IPS DF 6.9 (cell line): Measurements from ENCODE around the gene HOXD13.
A peak's percentile ranks its signal among the peaks of the same experiment; 100 is the strongest.

Experiments used
- DNase-seq: peaks from one replicate; pipeline ENCODE4 v3.0.0-alpha.2; 2013; ENCODE audit warnings: low read depth, low spot score
- H3K27ac ChIP-seq: one replicate; pipeline ENCODE4 v1.5.1; 2013; ENCODE audit warnings: low read length, control low read depth
- H3K27me3 ChIP-seq: 2 replicates; pipeline ENCODE4 v1.6.1; 2013; ENCODE audit warnings: mild to moderate bottlenecking, low read length; ENCODE audit not compliant: control insufficient read depth, insufficient read depth
- H3K36me3 ChIP-seq: 2 replicates; pipeline ENCODE4 v1.6.1; 2013; ENCODE audit warnings: low read length; ENCODE audit not compliant: control insufficient read depth, insufficient read depth
- H3K4me1 ChIP-seq: 2 replicates; pipeline ENCODE4 v1.6.1; 2013; ENCODE audit warnings: low read length; ENCODE audit not compliant: control insufficient read depth, insufficient read depth
- H3K4me3 ChIP-seq: 2 replicates; pipeline ENCODE4 v1.5.1; 2013; ENCODE audit warnings: mild to moderate bottlenecking, low read length
- H3K9me3 ChIP-seq: 2 replicates; pipeline ENCODE4 v1.6.1; 2013; ENCODE audit warnings: low read length, inconsistent platforms; ENCODE audit not compliant: control insufficient read depth, insufficient read depth
- WGBS: extraction: QIAGEN DNeasy Blood & Tissue Kit; methylation state at CpG from one replicate; pipeline ENCODE4 v1.1.7; 2013; ENCODE audit warnings: mixed read lengths, missing lambda C conversion rate; ENCODE audit not compliant: insufficient read length, insufficient coverage; 5-methylcytosine and 5-hydroxymethylcytosine counted together

Gene HOXD13

DNA sequence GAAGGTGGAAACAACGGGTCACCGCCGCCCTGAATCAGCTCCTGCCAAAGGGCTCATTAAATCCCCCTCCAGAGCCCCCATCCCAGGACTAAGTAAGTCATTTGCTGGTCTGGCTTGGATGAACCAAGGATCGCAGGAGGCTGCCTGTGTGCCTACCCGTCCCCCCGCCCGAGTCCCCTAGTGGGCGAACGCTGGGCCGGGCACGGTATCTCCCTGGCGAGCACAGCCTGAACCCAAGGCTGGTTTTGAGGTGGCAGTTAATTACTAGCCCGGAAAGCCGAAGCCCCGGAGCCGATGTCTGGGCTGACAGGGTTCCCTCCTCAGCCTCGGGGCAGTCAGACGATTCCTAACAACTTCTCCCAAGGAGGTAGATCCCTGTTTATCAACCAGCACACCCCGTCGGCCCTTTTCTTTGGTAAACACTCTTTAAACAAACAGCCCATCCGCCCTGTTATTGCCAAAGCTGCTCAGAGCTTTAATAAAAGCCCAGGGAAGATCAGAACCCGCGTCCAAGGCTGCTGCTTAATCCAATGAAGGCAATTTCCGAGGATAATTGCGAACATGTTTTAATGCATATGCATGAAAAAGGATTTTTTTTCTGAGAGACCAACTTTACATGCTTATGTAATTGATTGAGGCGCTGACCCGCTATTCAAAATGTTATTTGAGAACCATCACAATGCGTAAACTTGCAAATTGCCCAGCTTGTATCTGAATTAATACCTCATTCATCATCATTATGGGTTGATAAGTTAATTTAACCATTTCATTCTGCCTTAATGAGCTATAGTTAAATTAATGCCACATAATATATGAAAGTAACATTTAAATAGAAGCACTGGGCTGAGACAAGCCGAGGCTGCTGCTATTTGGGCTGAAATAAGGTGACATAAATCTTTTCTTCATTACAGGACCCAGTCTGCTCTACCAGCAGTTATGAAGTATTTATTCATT lies 19.3 kb upstream of the HOXD13 start:
- Histone ChIP-seq H3K4me1 (no peaks in the 10 kb centered on the region), H3K27me3 (peaks cover 89% of the 10 kb centered on the region), H3K36me3 (no peaks in the 10 kb centered on the region), H3K4me3 (no peak overlapping the region), H3K27ac (no peak overlapping the region), H3K9me3 (no peaks in the 10 kb centered on the region)
- WGBS = no CpG with 5 or more reads among the region's 29 CpGs
- DNase-seq = no peak

DNA sequence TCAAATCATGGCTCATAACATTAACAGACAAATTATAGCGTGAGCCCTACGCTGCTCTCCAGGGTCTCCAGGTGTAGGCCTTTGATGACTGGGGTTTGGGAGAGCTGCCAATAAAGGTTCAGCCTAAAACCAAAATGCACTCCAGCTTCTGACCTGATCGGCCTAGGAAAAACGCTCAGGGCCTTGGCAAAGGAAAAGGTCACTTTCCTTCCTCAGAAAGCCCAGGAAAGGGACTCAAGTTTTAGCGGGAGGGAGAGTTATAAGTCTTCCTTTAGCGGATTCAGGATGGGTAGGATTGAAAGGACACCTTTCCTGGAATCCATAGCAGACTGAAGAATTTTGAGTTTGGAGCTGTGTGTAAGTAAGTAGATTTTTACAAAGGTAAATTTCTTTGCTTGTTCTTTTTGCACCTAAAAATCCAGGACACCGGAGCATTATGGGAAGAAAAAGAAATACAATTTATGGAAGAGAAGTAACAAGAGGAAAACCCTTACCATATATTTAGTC lies 17.5 kb upstream of the HOXD13 start:
- H3K36me3 ChIP-seq = no peaks in the 10 kb centered on the region
- no peak for DNase-seq
- H3K27ac ChIP-seq = no peak overlapping the region
- H3K4me3 ChIP-seq = no peak overlapping the region
- no CpG with 5 or more reads among the region's 7 CpGs for WGBS
- H3K9me3 ChIP-seq = no peaks in the 10 kb centered on the region
- H3K27me3 ChIP-seq = peaks cover 87% of the 10 kb centered on the region
- no peaks in the 10 kb centered on the region for H3K4me1 ChIP-seq

DNA sequence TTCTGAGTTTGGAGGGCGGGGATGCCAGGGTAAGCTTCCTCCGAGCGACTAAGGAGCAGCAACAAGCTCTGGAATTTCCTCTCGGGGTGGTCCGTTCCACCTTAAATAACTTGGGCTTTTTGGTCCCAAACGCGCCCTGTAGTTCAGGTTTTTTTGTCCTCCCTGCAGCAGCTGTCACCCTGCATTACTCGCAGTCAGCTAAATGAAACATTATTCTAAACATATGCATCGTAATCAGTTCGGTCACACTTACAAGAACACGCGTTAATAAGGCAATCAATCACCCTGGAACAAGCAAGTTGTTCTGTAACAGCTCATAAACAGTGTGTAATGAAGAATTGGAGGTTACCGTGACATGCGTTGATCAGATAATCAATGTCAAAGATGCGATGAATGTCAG lies 17.0 kb upstream of the HOXD13 start:
- Histone ChIP-seq H3K27ac (no peak overlapping the region), H3K27me3 (peaks cover 84% of the 10 kb centered on the region), H3K9me3 (no peaks in the 10 kb centered on the region), H3K36me3 (no peaks in the 10 kb centered on the region), H3K4me3 (no peak overlapping the region), H3K4me1 (no peaks in the 10 kb centered on the region; the same call in 1 of the 2 replicates)
- no CpG with 5 or more reads among the region's 15 CpGs for WGBS
- no peak for DNase-seq

- WGBS = no CpG with 5 or more reads among the region's 7 CpGs
- H3K4me3 ChIP-seq = no peak overlapping the region
- H3K27ac ChIP-seq = no peak overlapping the region
- H3K9me3 ChIP-seq = no peaks in the 10 kb centered on the region
- no peak for DNase-seq
- no peaks in the 10 kb centered on the region for H3K36me3 ChIP-seq
- no peaks in the 10 kb centered on the region; the same call in 1 of the 2 replicates for H3K4me1 ChIP-seq
- H3K27me3 ChIP-seq = peaks cover 84% of the 10 kb centered on the region
Measured at GRCh38 chr2:176076063-176076462, 16.5 kb upstream of the HOXD13 start.

DNA sequence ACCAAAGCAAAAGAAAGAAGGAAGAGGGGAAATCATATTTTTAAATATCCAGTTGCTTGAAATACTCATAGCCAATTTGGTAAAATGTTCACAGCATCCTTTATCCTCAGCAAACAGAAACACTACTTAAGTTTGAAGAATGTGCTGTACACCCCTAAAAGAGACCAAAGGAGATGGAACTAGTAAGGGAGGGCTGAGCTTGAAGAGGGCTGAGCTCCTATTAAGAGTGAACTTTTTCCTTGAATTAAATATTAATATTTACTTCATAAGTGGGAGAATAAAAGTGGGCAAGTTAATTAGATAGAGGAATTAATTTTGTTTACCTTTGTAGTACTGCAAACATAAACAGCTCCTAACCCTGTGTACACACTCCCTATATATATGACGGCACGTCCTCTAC lies 15.7 kb upstream of the HOXD13 start:
- H3K4me1 ChIP-seq = no peaks in the 10 kb centered on the region; the same call in 1 of the 2 replicates
- WGBS = no CpG with 5 or more reads among the region's 2 CpGs
- H3K27ac ChIP-seq = no peak overlapping the region
- no peaks in the 10 kb centered on the region for H3K9me3 ChIP-seq
- no peak for DNase-seq
- no peak overlapping the region for H3K4me3 ChIP-seq
- no peaks in the 10 kb centered on the region for H3K36me3 ChIP-seq
- peaks cover 84% of the 10 kb centered on the region for H3K27me3 ChIP-seq

- Histone ChIP-seq H3K4me1 (peaks cover 4% of the 10 kb centered on the region; the same call in 1 of the 2 replicates), H3K9me3 (no peaks in the 10 kb centered on the region), H3K27ac (no peak overlapping the region), H3K27me3 (peaks cover 84% of the 10 kb centered on the region), H3K36me3 (no peaks in the 10 kb centered on the region), H3K4me3 (no peak overlapping the region)
- DNase-seq = no peak
- no CpG with 5 or more reads among the region's 25 CpGs for WGBS
Measured at GRCh38 chr2:176078541-176079284, 13.8 kb upstream of the HOXD13 start.

- peaks cover 4% of the 10 kb centered on the region; the same call in 1 of the 2 replicates for H3K4me1 ChIP-seq
- H3K27ac ChIP-seq = no peak overlapping the region
- H3K36me3 ChIP-seq = no peaks in the 10 kb centered on the region
- H3K9me3 ChIP-seq = no peaks in the 10 kb centered on the region
- DNase-seq = no peak
- WGBS = no CpG with 5 or more reads among the region's 30 CpGs
- peak overlapping the region; percentile 14; the same call in 1 of the 2 replicates for H3K4me3 ChIP-seq
- H3K27me3 ChIP-seq = peaks cover 84% of the 10 kb centered on the region
Measured at GRCh38 chr2:176079285-176079830, 13.2 kb upstream of the HOXD13 start.

GRCh38 chr2:176079831-176080539 lies 12.5 kb upstream of the HOXD13 start:
- peaks cover 84% of the 10 kb centered on the region for H3K27me3 ChIP-seq
- no CpG with 5 or more reads among the region's 86 CpGs for WGBS
- no peak for DNase-seq

GRCh38 chr2:176080540-176081375 lies 11.8 kb upstream of the HOXD13 start:
- Histone ChIP-seq H3K9me3 (no peaks in the 10 kb centered on the region), H3K4me1 (peaks cover 6% of the 10 kb centered on the region; the same call in 1 of the 2 replicates), H3K27me3 (peaks cover 84% of the 10 kb centered on the region), H3K27ac (no peak overlapping the region), H3K36me3 (no peaks in the 10 kb centered on the region), H3K4me3 (peak overlapping the region; percentile 2; the same call in 1 of the 2 replicates)
- DNase-seq = no peak
- WGBS = no CpG with 5 or more reads among the region's 68 CpGs

More at GRCh38 chr2:176079831-176080539, 12.5 kb upstream of the HOXD13 start:
- no peaks in the 10 kb centered on the region for H3K36me3 ChIP-seq
- H3K27ac ChIP-seq = no peak overlapping the region
- H3K4me1 ChIP-seq = peaks cover 4% of the 10 kb centered on the region; the same call in 1 of the 2 replicates
- H3K4me3 ChIP-seq = peak overlapping the region; percentile 2; the same call in 1 of the 2 replicates
- no peaks in the 10 kb centered on the region for H3K9me3 ChIP-seq
